Stimulated activated CD8-positive, alpha-beta memory T cell treated with anti-CD3 and anti-CD28 coated beads, Interleukin-12 subunit alpha, Interleukin-12 subunit beta, amount 100 ng/mL, for 24 hours (primary cell): ENCODE measurements around the gene URB2.

Experiments used
- DNase-seq: peaks from one replicate; pipeline ENCODE4 v3.0.0-alpha.2; 2020; ENCODE audit errors: extremely low read depth

The URB2 gene

GRCh38 chr1:229645324-229645993 is 19.4 kb downstream of the URB2 start:
- no peak for DNase-seq

- DNase-seq = no peak
These were observed 22.4 kb downstream of the URB2 start for GRCh38 chr1:229648406-229648805.

DNA sequence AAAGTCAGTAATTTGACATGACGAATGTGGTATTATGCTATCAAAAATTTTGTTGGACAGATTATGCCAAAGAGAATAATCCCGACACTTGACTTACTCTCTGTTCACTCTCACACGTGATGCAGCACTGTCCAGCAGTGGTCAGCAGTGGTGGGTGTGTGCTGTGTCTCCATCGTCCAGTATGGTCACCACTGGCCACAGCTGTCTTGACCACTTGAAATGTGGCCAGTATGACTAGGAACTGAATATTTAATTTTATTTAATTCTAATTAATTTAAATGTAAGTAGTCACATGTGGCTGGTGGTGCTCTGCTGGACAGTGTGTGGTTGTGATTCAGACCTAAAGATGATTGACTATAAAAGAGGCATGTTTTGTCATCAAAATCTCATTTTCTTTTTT is 24.0 kb downstream of the URB2 start:
- no peak for DNase-seq

- DNase-seq = no peak
These were observed 25.5 kb downstream of the URB2 start for GRCh38 chr1:229651546-229651945.

DNA sequence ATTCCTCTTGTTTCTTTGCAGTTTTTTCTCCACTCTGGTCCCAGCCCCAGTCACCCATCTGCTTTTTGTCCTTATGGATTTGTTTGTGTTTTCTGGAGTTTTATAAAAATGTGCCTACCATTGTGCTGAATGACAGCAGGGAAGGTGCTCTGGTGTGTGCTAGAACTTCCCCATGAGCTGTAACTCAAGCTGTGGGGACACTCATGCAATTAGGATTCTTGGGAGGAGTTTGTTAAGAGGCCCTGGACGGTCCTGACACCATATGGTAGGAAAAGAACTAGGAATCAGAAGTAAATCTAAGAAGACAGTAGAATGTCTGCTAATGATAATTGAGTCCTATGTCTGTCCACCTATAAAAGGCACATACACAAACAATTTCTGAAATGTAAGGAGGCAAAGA is 27.4 kb downstream of the URB2 start:
- no peak for DNase-seq

GRCh38 chr1:229655781-229656180 is 29.7 kb downstream of the URB2 start:
- no peak for DNase-seq

GRCh38 chr1:229657993-229658755 is 32.1 kb downstream of the URB2 start:
- DNase-seq = no peak

DNA sequence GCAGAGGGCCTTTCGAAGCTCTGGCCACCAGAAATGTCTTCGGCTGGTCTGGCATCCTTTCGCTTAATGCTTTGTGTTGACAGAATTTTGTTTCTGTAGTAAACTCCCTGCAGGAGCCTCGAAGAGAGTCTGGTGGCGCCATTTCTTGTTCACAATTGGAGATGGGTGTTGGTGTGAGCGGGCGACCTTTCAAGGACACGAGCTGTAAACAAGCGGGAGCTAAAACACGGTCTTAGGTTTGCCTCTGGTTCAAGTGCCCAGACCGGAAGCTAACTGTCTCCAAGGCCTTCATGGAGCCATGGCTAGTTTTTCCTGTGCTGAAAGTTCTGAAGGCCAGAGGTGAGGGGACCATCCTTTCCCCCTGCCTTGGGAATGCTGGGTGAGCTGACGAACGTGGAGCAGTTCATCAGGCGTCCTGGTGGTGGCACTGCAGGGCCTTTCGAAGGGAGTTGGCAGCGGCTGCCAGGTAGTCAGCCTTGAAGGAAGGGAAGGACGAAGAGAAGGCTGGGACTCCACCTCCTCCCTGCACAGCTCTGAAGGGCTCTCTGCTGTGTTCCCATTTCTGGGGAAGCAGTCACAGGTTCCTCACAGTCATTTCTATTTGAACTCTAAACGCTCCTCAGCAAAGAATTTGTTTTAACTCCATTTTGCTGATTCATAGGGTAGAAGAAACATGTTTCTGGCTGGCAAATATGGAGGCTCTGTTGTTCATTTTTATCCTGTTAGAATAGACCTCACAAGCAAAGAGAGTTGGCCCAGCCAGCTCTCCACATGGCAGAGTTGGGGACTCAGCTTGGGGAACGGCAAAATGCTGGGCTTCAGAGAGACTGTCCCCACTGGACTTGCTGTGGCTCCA is 35.2 kb downstream of the URB2 start:
- DNase-seq = peak; percentile 21

GRCh38 chr1:229661897-229662296 is 35.9 kb downstream of the URB2 start:
- no peak for DNase-seq

DNA sequence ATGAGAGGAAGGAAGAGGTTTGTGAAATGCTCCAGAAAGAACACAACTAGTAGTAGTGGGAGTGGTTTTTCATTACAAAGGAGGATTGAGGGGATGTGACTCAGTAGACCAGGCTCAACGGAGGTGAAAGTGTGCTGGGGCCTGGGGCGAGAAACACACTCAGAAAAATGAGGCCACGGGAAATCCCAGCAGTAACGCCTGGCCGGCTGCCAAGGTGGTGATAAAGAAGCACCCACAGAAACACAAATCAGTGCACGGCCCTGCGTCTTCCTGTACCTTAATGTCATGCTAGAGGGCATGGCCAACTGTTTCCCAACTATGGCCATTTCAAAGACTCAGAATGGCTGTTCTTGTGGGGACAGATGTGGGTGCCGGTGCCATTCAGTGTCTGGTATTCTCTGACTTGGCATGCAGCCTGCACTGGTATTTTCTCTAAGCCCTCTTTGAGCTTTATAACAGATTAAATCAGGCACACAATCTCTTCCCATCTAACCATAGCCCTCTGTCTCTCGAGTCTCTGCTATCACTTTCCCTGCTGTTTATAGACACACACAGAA is 38.2 kb downstream of the URB2 start:
- peak; percentile 49 for DNase-seq

GRCh38 chr1:229665912-229666558 is 40.0 kb downstream of the URB2 start:
- DNase-seq = no peak

DNA sequence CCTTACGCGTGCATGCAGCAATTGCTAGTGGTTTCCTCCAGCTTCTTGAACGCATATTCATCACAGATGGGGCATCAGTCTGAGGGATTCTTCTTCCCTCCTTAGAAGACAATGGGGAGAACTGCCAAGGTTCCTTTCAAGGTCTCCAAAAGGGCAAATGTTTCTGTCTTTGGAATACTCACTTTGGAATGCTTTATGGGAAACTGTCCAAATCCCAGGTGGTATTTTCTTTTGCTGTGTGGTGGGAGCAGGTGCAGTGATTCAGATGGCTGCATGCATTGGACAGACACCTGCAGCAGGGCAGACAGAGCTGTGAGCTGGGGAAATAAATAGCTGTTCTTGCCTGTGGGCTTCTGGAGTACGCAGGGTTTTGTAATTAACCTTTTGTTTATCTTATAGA is 40.5 kb downstream of the URB2 start:
- no peak for DNase-seq

DNA sequence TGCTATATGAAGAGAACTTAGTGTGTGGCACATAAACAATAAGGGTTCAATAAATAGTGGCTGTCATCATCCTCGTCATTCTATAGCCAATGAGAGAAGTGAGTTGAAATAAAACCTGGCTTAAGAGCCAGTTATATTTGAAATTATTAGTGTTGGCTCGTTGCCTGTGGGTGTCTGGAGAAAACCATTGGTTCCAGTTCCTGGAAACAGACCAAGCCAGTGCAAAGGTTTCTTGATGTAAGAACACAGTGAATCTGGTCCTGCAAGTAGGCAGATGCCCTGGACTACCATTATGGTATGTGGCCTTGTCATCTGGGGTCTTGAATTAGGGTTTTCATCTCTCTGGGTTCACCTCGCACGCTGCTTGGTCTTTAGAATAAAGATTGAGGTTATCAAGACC is 43.3 kb downstream of the URB2 start:
- DNase-seq = no peak

- no peak for DNase-seq
These were observed 45.3 kb downstream of the URB2 start for GRCh38 chr1:229671310-229671709.

DNA sequence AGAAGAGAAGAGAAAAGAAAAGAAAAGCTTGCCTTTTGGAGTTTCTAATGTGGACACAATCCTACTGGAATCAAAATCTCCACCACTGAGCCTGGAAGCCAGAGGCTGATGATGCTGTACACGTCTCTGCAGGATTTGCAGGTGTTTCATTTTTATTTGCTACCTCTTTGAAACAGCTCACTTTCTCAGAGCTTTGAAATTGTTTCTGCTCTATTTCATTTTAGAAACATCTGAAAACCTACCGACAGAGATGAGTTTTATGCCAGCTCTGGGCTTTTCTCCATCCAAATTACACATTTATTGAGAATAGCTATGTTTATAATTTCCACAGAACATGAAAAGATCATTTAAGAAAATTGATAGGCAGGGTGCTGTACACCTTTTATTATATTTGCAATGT is 46.2 kb downstream of the URB2 start:
- DNase-seq = no peak

DNA sequence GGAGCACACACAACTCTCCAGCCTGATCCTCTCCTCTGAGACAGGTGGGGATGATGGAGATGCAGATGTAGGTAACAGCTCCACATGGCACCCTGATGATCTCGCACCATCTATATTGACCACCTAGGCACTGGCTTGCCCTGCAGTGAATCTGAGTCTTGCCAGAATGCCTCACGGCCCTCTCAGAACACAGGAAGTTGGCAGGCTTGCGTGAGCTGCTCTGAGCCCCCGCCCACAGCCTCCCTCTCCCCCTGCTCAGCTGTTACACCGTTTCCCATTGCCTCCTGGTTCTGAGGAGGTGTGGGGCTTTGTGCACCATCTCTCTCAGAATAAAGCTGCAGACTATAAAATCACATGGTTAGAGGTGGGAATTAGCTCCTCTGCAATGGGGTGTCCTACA is 48.0 kb downstream of the URB2 start:
- no peak for DNase-seq

DNA sequence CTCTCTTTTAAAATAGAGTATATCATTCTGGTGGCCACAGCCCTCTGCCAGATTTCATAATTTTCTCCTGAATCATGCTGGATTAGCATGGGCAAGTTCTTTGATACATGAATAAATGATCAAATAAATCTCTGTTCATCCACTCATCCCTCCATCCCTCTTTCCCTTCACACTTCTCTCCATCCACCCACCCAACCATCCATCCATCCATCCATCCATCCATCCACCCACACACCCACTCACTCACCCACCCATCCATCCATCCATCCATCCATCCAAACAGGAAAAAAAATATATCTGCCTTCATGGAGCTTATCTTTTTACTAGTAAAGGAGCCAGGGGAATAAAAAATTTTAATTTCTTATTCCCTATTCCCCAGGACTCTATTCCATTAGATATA is 49.3 kb downstream of the URB2 start:
- DNase-seq = no peak

GRCh38 chr1:229685149-229685548 is 59.1 kb downstream of the URB2 start:
- DNase-seq = no peak

DNA sequence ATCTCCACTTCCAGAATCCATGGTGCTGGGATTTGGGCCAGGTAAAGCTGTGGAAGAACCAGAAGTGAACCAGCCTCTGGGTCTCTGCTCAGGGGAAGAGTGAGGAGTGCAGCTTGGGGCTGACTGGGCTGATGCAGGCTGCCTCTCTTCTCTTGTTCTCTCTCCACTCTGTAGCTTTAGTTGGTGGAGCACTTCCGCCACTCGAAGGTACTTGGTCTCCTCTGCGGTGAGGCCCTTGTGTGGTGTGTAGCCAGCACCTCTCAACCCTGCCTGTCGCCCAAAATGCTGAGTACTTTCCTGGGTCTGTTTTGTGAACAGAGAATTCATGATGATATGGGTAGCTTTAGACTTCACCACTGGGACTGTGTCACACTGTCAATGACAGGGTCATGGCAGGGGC is 63.2 kb downstream of the URB2 start:
- no peak for DNase-seq

DNA sequence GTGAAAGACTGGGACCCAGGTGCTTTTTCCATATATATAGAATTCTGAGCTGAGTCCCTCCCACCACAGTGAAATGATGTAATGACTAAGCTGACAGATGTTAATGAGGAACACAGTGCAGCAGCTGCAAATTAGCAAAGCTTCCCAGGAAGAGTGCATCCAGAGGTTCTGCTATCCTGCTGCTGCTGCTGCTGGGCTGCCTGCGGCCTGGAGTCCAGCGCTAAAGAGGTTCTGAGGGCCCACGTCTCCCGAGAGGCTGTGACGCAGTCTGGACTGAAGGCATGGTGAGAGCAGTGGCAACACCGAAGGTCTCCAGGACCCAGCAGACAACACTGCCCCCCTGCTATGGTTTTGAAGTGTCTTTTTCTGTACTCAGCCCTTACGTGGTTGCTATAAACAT is 63.9 kb downstream of the URB2 start:
- no peak for DNase-seq

DNA sequence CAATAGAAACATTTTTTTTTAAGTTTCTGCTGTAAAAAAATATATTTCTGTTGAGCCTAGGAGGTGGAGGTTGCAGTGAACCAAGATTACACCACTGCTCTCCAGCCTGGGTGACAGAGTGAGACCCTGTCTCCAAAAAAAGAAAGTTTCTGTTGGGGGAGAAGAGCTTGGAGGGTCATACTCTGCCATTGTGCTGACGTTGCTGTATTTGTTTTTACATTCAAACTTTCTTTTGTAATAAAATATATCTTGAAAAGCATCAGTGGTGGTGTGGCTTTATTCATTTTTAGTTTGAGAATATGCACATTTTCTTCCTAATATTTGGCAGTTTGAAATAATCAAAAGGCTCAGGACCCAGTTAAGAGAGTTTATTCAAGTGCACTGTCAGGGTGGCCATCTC is 64.6 kb downstream of the URB2 start:
- no peak for DNase-seq

DNA sequence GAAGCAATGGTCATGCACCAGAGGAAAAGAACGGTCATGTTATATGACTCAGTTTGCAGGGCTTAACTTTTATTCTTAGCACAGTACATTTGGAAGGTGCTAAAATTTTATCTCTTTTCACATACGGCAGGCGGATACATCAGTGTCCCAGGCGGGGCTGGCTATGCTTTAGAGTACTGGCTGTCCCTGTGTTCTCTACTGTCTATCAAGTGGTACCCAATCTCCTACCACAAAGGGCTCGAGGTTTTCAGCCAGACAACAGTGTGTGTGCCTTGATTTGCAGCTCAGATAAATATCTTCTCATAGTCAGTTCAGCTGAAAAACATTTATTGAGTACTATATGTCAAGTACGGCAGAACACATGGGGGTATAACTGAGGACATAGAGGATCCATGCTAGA is 65.3 kb downstream of the URB2 start:
- DNase-seq = no peak
